Central memory CD4-positive, alpha-beta T cell (primary cell): ENCODE data around the gene CCDC142.
A peak's percentile ranks its signal among the peaks of the same experiment; 100 is the strongest.

ENCODE experiments used
- DNase-seq: peaks from one replicate; pipeline ENCODE4 v3.0.0; 2022
- total RNA-seq, 3 experiments: gene quantifications; one replicate each; lab custom pipeline; 2026; lab: John Stamatoyannopoulos, UW

CCDC142 gene
- 17.0 to 32.1 (median 19.9) reads per million in 3 experiments for total RNA-seq

DNA sequence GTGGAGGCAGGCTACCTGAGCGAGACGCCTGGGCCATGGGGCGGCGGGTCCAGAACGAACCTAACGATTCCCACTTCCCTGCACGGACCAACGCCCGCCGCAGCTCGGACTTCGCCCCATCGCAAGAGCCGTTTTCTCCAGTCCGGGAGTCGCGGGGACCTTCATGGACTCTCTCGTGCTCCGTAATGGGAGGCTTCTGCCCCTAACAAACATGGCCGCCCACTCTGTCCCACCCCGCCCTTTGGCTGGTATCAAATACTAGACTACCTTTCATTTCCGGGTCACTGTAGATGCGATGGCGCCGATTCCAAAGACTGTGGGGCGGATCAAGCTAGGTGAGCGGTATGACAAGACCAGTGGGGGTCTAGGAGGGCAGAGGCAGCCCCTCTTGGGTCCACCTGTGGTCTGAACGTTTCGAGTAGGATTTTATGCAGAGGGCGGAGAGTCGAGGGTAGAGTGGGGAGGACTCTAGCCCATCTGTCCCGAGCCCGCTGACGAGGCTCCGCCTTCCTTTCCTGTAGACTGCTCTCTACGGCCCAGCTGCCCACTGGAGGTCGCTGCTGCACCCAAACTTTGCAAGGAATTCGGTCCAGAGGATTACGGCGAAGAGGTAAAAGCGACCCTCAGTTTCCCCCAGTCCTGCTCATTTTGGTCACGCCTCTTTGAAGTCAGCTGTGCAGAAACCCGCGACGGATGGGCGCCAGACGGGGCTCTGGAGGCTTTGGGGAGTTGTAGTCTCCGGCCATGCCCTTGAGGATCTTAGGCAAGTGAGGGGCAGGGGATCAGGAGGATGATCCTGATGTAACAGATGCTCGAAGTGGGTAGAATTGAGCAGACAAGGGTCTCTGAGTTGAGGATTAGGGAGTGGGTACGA is at the start of gene CCDC142, which contains the start of gene TTC31:
Gene CCDC142, minus strand, starts transcription at position 198 of the 874 bp plus-strand sequence. Its CDS starts 161 bp downstream, at position 37.
Gene TTC31, plus strand, starts transcription at position 281 of the 874 bp plus-strand sequence. Its CDS starts 15 bp downstream, at position 296.
- peak; percentile 94 for DNase-seq

DNA sequence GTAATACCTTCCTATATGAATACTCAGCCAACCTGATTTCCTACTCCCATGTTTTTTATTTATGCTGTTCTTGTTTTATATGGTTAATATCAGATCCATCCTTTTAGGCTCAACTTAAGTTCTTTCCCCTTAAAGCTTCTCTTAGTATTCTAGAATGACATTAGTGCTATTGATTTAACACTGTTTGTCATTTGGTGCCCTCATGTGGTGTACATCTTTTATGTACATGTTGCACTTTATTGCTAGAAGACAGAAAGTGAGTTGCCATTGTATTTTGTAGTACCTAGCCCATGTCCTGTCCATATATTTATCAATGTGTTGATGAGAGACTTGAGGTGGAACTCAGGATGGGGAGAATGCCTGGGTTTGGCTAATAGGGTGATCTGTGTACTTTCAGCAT is 49.4 kb upstream of the CCDC142 start:
- DNase-seq = peak; percentile 30

DNA sequence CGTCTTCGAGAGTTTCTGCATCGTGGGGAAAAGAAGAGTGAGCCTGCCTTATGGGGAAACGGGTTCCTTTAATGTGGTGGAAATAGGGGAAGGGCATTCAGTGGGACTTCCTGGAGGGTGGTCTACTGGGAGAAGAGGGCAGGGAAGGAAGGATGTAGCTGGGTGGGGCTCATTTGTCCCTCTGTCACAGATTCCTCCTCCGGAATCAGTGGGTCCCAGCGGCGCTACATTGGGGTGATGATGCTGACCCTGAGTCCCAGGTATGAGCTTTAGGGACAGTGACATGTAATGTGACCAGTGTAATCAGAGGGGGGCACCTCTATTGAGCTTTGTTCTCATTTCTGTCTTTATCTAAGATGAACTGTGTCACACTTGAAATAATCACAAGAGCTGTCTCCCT is 48.9 kb upstream of the CCDC142 start:
- DNase-seq = no peak

DNA sequence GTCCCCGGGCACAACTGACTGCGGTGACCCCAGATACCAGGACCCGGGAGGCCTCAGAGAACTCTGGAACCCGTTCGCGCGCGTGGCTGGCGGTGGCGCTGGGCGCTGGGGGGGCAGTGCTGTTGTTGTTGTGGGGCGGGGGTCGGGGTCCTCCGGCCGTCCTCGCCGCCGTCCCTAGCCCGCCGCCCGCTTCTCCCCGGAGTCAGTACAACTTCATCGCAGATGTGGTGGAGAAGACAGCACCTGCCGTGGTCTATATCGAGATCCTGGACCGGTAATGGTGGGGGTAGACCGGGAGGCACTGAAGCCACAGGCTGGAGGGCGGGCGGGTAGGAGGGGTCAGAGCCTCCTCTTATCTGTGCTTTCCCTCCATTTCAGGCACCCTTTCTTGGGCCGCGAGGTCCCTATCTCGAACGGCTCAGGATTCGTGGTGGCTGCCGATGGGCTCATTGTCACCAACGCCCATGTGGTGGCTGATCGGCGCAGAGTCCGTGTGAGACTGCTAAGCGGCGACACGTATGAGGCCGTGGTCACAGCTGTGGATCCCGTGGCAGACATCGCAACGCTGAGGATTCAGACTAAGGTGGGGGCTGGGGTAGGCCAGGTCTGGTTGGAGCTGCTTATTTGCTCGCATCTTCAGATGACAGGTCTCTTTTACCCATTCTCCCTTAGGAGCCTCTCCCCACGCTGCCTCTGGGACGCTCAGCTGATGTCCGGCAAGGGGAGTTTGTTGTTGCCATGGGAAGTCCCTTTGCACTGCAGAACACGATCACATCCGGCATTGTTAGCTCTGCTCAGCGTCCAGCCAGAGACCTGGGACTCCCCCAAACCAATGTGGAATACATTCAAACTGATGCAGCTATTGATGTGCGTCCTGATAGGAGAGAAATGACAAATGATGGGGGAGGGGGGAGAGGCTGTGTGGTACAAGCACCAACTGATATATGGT is 47.7 kb upstream of the CCDC142 start:
- DNase-seq = peak; percentile 45

- DNase-seq = peak; percentile 86
Observed at GRCh38 chr2:74529357-74530238, 46.8 kb upstream of the CCDC142 start, which contains the start of the genes AUP1 and HTRA2. TSS of gene AUP1 (minus strand) at chr2:74529706. CDS start at chr2:74529629, 77 bp downstream. TSS of gene HTRA2 (plus strand) at chr2:74529933. CDS start at chr2:74530007, 74 bp downstream.

- peak; percentile 24 for DNase-seq
Observed at GRCh38 chr2:74528600-74529356, 46.0 kb upstream of the CCDC142 start.

DNA sequence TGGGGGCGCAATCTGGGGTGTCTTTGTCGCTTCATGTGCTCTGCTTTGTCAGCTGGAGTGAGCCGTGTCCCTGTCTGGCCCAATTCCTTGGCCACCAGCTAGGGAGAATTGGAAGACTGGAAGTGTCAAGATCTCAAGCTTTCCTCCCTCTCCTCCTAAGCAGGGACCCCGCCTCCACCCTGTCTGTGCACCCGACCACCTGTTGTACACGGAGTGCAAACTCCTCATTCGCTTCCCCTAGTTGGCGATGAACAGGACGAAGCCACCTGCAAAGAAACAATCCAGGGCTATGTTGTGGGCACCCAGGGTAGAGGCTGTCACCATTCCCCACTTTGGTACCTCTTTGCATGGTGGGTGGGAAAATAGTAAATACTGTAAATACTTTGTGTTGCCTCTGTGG is 44.9 kb upstream of the CCDC142 start:
- no peak for DNase-seq

GRCh38 chr2:74526649-74527230 is 43.9 kb upstream of the CCDC142 start:
- DNase-seq = no peak

DNA sequence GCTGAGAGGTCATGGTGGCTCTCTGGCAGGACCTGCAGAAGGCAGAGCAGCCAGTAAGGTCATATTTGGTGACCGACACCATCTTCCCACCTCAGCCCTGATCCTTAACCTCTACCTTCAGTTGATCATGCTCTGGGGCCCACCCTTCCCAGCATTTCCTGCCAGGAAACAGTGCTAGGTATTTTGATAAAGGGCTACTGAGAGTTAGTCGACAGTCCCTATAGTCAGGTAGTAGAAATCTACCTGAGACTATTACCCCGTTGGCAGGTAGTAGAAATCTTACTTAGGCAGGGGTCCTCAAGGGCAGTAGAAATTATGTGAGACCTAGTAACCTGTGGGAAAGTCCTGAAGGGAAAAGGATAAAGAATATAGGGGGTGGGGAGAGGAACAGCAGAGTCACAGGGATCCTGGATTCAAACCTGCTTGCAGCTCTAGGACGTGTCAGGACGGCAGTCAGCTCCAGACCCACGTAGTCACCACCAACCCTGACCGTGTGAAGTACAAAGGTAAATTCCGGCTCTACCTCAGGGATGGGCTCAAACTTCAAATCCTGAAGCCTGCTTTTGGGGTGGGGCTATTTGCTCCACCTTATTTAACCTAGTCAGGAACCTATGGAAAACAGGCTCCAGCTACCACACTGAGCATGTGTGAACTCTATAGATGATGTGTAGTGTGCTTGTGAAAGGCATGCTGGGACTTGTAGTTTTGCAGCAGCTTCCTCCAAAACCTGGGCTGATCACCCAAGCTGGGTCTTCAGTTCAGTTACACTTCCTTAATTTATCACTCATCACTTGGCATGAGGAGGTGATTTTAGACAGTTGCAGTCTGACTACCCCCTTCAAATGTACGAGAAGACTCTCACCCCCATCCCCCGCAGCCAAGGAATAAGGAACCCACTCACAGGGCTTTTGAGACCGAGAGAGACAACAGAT is 43.2 kb upstream of the CCDC142 start, which contains the start of gene DQX1:
Gene DQX1, minus strand, starts transcription at position 515 of the 932 bp plus-strand sequence. Its CDS starts 502 bp downstream, at position 13.
- no peak for DNase-seq

DNA sequence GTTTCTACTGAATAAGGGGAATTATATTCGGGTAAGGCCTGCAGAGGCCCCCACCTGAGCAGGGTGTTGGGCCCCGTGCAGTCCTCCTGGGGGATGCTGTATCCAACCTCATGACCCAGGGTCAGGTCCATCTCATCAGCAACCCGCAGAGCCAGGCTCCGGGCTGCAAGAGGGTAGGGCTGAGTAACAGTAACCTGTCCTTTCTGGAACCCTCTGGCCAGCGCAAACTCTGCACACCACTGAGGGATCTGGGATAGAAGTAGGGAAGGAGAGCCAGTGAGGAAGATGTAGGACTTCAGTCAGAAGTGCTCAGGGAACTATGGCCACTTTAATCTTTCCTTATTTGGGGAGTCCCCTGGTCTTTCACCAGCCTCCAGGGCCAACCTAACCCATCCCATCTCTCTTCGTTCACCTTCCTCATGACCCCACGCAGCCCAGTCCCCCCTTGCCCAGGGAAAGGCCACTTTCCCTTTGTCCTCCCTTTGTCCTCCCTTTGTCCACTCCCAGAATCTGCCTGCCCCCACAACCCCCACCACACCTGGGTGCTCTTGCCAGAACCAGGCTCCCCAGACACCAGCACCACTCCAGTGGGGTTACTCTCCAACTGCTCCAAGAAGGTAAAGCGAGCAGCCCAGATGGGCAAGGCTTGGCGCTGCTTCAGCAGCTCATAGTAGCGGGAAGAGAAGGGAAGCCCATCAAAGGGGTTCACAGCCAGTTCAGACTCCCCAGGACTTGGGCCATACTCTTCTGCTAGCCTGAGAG is 42.3 kb upstream of the CCDC142 start:
- DNase-seq = no peak

- no peak for DNase-seq
Observed at GRCh38 chr2:74524005-74524404, 41.2 kb upstream of the CCDC142 start.

GRCh38 chr2:74522516-74522915 is 39.7 kb upstream of the CCDC142 start:
- DNase-seq = no peak

- no peak for DNase-seq
Observed at GRCh38 chr2:74516650-74517049, 33.9 kb upstream of the CCDC142 start.

DNA sequence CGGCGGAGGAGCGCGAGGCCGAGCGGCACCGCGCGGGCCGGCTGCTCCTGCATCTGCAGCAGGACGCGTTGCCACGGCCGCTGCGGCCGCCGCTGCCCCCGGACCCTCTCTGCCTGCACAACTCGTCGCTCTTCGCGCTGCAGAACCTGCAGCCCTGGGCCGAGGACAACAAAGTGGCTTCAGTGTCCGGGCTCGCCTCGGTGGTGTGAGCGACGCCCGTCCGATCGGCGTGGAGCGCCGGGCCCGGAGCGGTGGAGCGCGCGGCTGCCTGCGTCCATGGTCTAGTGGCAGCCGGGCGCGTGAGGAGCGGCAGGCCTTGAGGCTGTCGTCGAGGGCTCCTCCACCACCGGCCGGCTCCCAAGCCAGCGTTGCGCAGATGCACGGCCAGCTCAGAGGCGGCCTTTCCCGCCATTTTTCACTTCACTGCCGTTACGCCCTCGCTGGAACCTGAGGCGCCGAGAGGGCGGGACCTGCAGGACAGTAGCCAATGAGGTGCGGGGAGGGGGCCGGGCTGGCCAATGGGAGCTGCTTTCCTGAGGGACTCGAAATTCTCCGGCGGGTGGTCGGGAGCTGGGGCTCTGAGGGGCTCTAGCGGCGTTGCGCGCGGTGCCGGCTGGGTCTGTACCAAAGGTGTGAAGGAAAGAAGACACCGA is 33.3 kb upstream of the CCDC142 start:
- DNase-seq = peak; percentile 66

GRCh38 chr2:74515271-74515980 is 32.6 kb upstream of the CCDC142 start:
- DNase-seq = no peak

GRCh38 chr2:74514368-74515270 is 31.8 kb upstream of the CCDC142 start, which contains the start of gene TLX2:
TSS of gene TLX2 (plus strand) at chr2:74514450. CDS start at chr2:74514807, 357 bp downstream.
- DNase-seq = no peak
